ENCODE measurements around the gene DNAH17. TPM values are rescaled to one million over a fixed set of nuclear protein-coding genes. Genes with fewer than 3 reads are reported as not detected.

DNAH17 gene
- total and polyA plus RNA-seq, 2 donors (not counting 3 experiments of a cell fraction or from before 2014, with no cell fraction given), result not detected

DNA sequence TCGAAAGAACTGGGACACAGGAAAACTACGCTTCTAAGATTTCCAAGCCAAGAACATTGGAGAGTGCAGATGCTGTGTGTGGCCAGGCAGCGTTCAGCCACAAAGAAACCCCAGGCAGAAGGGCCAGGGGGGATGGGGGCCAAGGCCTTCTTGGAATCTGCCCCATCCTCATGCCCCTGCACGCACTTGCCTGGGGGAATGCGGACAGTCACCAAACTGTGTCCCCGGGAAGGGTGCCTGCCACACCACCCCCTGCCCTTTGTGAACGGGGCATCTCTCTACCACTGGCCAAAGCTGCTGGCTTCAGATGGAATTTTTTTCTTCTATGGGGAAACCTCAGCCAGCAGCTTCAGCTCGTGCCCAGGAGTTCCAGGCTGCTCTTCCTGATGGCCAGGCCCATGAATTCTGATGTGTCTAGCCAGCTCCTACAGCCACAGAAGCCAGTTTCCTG lies 32.0 kb upstream of the DNAH17 start:
- TF ChIP-seq GATA2 (IDR thresholded peaks at IDR 0.05; ENCODE audit: insufficient read depth, insufficient read length, low read depth, low read length), result no peak
- no peak for TF ChIP-seq FOS (IDR thresholded peaks at IDR 0.05; ENCODE audit: borderline replicate concordance, insufficient read depth, low read length)
- no peak for TF ChIP-seq MYC (IDR thresholded peaks at IDR 0.05; ENCODE audit: low read depth, low read length)
- TF ChIP-seq JUN (IDR thresholded peaks at IDR 0.05; ENCODE audit: borderline replicate concordance, insufficient read depth, insufficient read length, low read depth), result no peak
- no peak for TF ChIP-seq EZH2 (IDR thresholded peaks at IDR 0.05; ENCODE audit: borderline replicate concordance, low read depth, low read length, severe bottlenecking)
- TF ChIP-seq POLR2A (IDR thresholded peaks at IDR 0.05; ENCODE audit: low read depth, low read length), result no peak
- TF ChIP-seq, protein P1, sequence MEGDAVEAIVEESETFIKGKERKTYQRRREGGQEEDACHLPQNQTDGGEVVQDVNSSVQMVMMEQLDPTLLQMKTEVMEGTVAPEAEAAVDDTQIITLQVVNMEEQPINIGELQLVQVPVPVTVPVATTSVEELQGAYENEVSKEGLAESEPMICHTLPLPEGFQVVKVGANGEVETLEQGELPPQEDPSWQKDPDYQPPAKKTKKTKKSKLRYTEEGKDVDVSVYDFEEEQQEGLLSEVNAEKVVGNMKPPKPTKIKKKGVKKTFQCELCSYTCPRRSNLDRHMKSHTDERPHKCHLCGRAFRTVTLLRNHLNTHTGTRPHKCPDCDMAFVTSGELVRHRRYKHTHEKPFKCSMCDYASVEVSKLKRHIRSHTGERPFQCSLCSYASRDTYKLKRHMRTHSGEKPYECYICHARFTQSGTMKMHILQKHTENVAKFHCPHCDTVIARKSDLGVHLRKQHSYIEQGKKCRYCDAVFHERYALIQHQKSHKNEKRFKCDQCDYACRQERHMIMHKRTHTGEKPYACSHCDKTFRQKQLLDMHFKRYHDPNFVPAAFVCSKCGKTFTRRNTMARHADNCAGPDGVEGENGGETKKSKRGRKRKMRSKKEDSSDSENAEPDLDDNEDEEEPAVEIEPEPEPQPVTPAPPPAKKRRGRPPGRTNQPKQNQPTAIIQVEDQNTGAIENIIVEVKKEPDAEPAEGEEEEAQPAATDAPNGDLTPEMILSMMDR (IDR thresholded peaks at IDR 0.05; ENCODE audit: extremely low read depth in 1 of 2, insufficient read depth in 1 of 2, low read depth in 1 of 2, low read length in 2 of 2), result no peak
- H3K4me2 ChIP-seq (ENCODE audit: insufficient read depth, low read length), result no peak overlapping the region
- CTCF ChIA-PET, result interaction anchor here (1.2 kb wide), 1 partner anchor 57 kb away, joined by 4 read pairs; no protein-coding TSS in a partner anchor
- H3K36me3 ChIP-seq (ENCODE audit: control insufficient read depth in 2 of 2, extremely low read depth in 1 of 2, insufficient read depth in 2 of 2, low read length in 2 of 2), result no peaks in the 10 kb centered on the region
- H3K4me1 ChIP-seq (ENCODE audit: control insufficient read depth, extremely low read depth, insufficient read depth, low read length), result no peaks in the 10 kb centered on the region
- H3K9me3 ChIP-seq (replicated peaks; ENCODE audit: control insufficient read depth, insufficient read depth, low read length), result no peaks in the 10 kb centered on the region
- DNase-seq (ENCODE audit: low read depth, low spot score) (no peak), FAIRE-seq (no peak)
- no peak overlapping the region for H3K27ac ChIP-seq (ENCODE audit: insufficient read depth, low read depth, low read length)
- peaks cover 7% of the 10 kb centered on the region in 2 experiments for H3K27me3 ChIP-seq (ENCODE audit: control insufficient read depth in 2 of 2, insufficient read depth in 2 of 2, low read length in 2 of 2)
- no peak overlapping the region for H3K9ac ChIP-seq (replicated peaks; ENCODE audit: extremely low read depth, insufficient read depth, low read length)
- no TSS peak for BruUV-seq (replicated peaks)
- intact Hi-C loops (cut with micrococcal nuclease), result loop anchor here (5.0 kb wide), 1 partner anchor 112 kb away; no protein-coding TSS in a partner anchor
- dilution Hi-C loops (cut with MboI; ENCODE audit: extremely low pct_ligation_motif_present, low sequenced_read_pairs), result no loop called here
- no peak overlapping the region for H2AFZ ChIP-seq (ENCODE audit: low read depth, low read length)
- no peaks in the 10 kb centered on the region for H4K20me1 ChIP-seq (replicated peaks; ENCODE audit: control insufficient read depth, extremely low read depth, insufficient read depth, low read length)
- no peaks in the 10 kb centered on the region for H3K9me1 ChIP-seq (replicated peaks; ENCODE audit: control insufficient read depth, extremely low read depth, insufficient read depth, low read length)
- no peak overlapping the region for H3K4me3 ChIP-seq (replicated peaks in 1 of 3; ENCODE audit: insufficient read depth in 1 of 3, low read depth in 1 of 3, low read length in 3 of 3)
- POLR2A ChIA-PET, result interaction anchor here (0.6 kb wide), 1 partner anchor 25 kb away, joined by 3 read pairs; no protein-coding TSS in a partner anchor
- H3K79me2 ChIP-seq (ENCODE audit: control insufficient read depth, insufficient read depth, low read length), result no peaks in the 10 kb centered on the region

Data from endothelial cell of umbilical vein (primary cell).